ENCODE data around the gene CPO.

Gene CPO

GRCh38 chr2:207015901-207016300, 76.6 kb downstream of the CPO start:
- no peak for DNase-seq (ENCODE audit: low spot score)

Measured in pons (tissue), 1 donor.